ENCODE measurements around the gene ANKRD13B. TPM values are rescaled to one million over a fixed set of nuclear protein-coding genes. Genes with fewer than 3 reads are reported as not detected.

Gene ANKRD13B
- total RNA-seq, 1 donor from 2014 or later = 27.5 TPM

- H3K27ac Mint-ChIP-seq = peak overlapping the region; percentile 95
- DNase-seq (ENCODE audit: low spot score, unreplicated experiment) = no peak
- H3K4me1 Mint-ChIP-seq (ENCODE audit: low read depth) = peaks cover 22% of the 10 kb centered on the region
- peak overlapping the region; percentile 75 for H3K4me3 Mint-ChIP-seq (ENCODE audit: low read depth)
- H3K9me3 Mint-ChIP-seq (ENCODE audit: low read depth) = no peaks in the 10 kb centered on the region
- no peaks in the 10 kb centered on the region for H3K27me3 Mint-ChIP-seq
- H3K36me3 Mint-ChIP-seq (ENCODE audit: insufficient read depth) = no peaks in the 10 kb centered on the region
- TF ChIP-seq, protein P1, sequence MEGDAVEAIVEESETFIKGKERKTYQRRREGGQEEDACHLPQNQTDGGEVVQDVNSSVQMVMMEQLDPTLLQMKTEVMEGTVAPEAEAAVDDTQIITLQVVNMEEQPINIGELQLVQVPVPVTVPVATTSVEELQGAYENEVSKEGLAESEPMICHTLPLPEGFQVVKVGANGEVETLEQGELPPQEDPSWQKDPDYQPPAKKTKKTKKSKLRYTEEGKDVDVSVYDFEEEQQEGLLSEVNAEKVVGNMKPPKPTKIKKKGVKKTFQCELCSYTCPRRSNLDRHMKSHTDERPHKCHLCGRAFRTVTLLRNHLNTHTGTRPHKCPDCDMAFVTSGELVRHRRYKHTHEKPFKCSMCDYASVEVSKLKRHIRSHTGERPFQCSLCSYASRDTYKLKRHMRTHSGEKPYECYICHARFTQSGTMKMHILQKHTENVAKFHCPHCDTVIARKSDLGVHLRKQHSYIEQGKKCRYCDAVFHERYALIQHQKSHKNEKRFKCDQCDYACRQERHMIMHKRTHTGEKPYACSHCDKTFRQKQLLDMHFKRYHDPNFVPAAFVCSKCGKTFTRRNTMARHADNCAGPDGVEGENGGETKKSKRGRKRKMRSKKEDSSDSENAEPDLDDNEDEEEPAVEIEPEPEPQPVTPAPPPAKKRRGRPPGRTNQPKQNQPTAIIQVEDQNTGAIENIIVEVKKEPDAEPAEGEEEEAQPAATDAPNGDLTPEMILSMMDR (IDR thresholded peaks at IDR 0.05; ENCODE audit: unreplicated experiment) = no peak
Observed at GRCh38 chr17:29590411-29591145, 2.4 kb upstream of the ANKRD13B start.

GRCh38 chr17:29591146-29591736 is 1.7 kb upstream of the ANKRD13B start:
- no peaks in the 10 kb centered on the region for H3K27me3 Mint-ChIP-seq
- TF ChIP-seq, protein P1 (IDR thresholded peaks at IDR 0.05; ENCODE audit: unreplicated experiment) = no peak
- H3K36me3 Mint-ChIP-seq (ENCODE audit: insufficient read depth) = no peaks in the 10 kb centered on the region
- H3K4me1 Mint-ChIP-seq (ENCODE audit: low read depth) = peaks cover 22% of the 10 kb centered on the region
- no peak for DNase-seq (ENCODE audit: low spot score, unreplicated experiment)
- H3K27ac Mint-ChIP-seq = peak overlapping the region; percentile 95
- H3K4me3 Mint-ChIP-seq (ENCODE audit: low read depth) = peak overlapping the region; percentile 75
- no peaks in the 10 kb centered on the region for H3K9me3 Mint-ChIP-seq (ENCODE audit: low read depth)

- H3K27me3 Mint-ChIP-seq = no peaks in the 10 kb centered on the region
- H3K27ac Mint-ChIP-seq = peak overlapping the region; percentile 95
- no peaks in the 10 kb centered on the region for H3K9me3 Mint-ChIP-seq (ENCODE audit: low read depth)
- H3K4me1 Mint-ChIP-seq (ENCODE audit: low read depth) = peaks cover 22% of the 10 kb centered on the region
- H3K4me3 Mint-ChIP-seq (ENCODE audit: low read depth) = peak overlapping the region; percentile 75
- no peaks in the 10 kb centered on the region for H3K36me3 Mint-ChIP-seq (ENCODE audit: insufficient read depth)
- DNase-seq (ENCODE audit: low spot score, unreplicated experiment) = peak; percentile 98
- TF ChIP-seq, protein P1 (IDR thresholded peaks at IDR 0.05; ENCODE audit: unreplicated experiment) = peak; percentile 95
Observed at GRCh38 chr17:29591737-29592608, 959 bp upstream of the ANKRD13B start.

DNA sequence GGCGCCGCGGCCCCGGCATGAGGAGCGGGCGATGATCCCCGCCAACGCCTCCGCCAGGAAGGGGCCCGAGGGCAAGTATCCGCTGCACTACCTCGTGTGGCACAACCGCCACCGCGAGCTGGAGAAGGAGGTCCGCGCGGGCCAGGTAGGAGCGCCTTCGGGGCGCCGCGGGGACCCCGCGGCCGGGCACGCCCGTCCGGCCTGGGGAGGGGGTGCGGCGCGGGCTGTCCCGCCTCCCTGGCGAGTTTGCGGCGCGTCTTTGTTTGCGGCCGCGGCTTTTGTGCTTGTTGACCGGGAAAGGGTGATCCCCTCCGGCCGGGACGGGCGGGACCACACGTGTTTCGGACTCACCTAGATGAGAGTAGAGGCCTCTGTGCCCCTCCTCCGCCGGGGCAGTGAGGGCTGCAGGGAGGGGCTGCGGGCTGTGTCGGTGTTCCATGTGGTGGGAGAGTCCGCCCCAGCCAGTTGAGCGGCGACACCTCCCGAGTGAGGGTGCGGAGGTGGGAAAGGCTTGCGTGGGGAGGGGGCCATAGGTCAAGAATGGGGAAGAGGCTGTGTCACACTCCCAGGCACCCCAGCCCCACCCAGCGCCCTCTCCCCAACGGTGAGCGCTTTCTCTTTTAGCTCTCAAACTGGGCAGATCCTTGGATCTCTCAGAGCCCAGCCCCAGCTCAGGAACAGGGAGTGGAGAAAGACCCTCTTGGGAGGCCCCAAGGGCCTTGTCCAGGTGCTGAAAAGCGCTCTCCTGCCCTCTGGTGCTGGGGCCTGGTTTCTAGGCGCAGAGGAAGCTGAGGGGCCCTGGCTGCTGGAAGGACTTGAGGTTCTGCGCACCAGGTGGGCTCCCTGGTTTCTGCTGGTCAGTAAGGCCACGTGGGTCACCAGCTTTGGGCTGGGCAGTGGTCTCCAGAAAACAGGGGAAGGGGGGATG is 923 bp downstream of the ANKRD13B start:
- TF ChIP-seq, protein P1 (IDR thresholded peaks at IDR 0.05; ENCODE audit: unreplicated experiment) = peak; percentile 20
- Mint-ChIP-seq H3K9me3 (ENCODE audit: low read depth) (no peaks in the 10 kb centered on the region), H3K4me3 (ENCODE audit: low read depth) (peak overlapping the region; percentile 75), H3K27ac (no peak overlapping the region), H3K27me3 (no peaks in the 10 kb centered on the region), H3K36me3 (ENCODE audit: insufficient read depth) (no peaks in the 10 kb centered on the region), H3K4me1 (ENCODE audit: low read depth) (peaks cover 20% of the 10 kb centered on the region)
- no peak for DNase-seq (ENCODE audit: low spot score, unreplicated experiment)

Measured in progenitor cell of endocrine pancreas (in vitro differentiated cells).